Measurements from ENCODE around the gene SPG7. TPM values are rescaled to one million over a fixed set of nuclear protein-coding genes. Genes with fewer than 3 reads are reported as not detected.

The SPG7 gene
- total and polyA plus RNA-seq, 9 of the 15 experiments (the other 6 are each of a cell fraction or from before 2014, with no cell fraction given), result 5.8 to 89.1 (median 49.4) TPM

GRCh38 chr16:89491974-89492687 lies 16.1 kb upstream of the SPG7 start:
- peaks cover 8% of the 10 kb centered on the region for H3K36me3 ChIP-seq (ENCODE audit: control insufficient read depth, insufficient read depth, low read length)
- peak overlapping the region; percentile 75 for H2AFZ ChIP-seq (ENCODE audit: low read depth, low read length)
- peak overlapping the region; percentile 85 for H3K4me2 ChIP-seq (ENCODE audit: insufficient read depth, low read length)
- H3K27me3 ChIP-seq (ENCODE audit: control insufficient read depth in 2 of 2, insufficient read depth in 2 of 2, low read length in 2 of 2), result no peaks in the 10 kb centered on the region
- H3K9me3 ChIP-seq (replicated peaks; ENCODE audit: control insufficient read depth, insufficient read depth, low read depth, low read length), result no peaks in the 10 kb centered on the region
- ChIA-PET CTCF (ENCODE audit: low intra/inter-chr PET ratio) (no interaction called here), POLR2A (interaction anchor here (0.5 to 1.6 kb wide), 8 partner anchors 10 to 178 kb away, joined by 3 to 6 read pairs (median 4); no protein-coding TSS in a partner anchor)
- peaks cover 19 to 35% of the 10 kb centered on the region in 2 experiments for H3K4me1 ChIP-seq (replicated peaks in 1 of 2; ENCODE audit: control insufficient read depth in 2 of 2, insufficient read depth in 2 of 2, low read length in 2 of 2)
- intact Hi-C loops (cut with micrococcal nuclease), result loop anchor here (2.0 kb wide), 1 partner anchor 251 kb away; no protein-coding TSS in a partner anchor
- H3K27ac ChIP-seq (ENCODE audit: extremely low read depth, low read depth, low read length), result peak overlapping the region; percentile 91
- peak overlapping the region; percentile 97 for H3K4me3 ChIP-seq
- H3K9me1 ChIP-seq (ENCODE audit: control insufficient read depth, insufficient read depth, low read length), result no peaks in the 10 kb centered on the region
- peak; percentile 37 for ATAC-seq
- DNase-seq (ENCODE audit: extremely low read depth in 1 of 4, low spot score in 3 of 4), result peak; percentile 55 to 87 (median 64)
- WGBS (ENCODE audit: insufficient coverage, low coverage, missing lambda C conversion rate), result 2% methylated on average over 24 of the region's 24 CpGs
- peaks cover 55% of the 10 kb centered on the region for H3K79me2 ChIP-seq (ENCODE audit: control insufficient read depth, insufficient read depth, low read length)
- in situ Hi-C loops (cut with MboI), result no loop called here
- no TSS peak for BruUV-seq (replicated peaks)
- H3K9ac ChIP-seq (ENCODE audit: insufficient read depth in 1 of 2, low read depth in 2 of 2, low read length in 2 of 2), result peak overlapping the region; percentile 86 to 93; a peak in 3 of 4 replicates
- peak; percentile 85 for FAIRE-seq
- peaks cover 14% of the 10 kb centered on the region for H4K20me1 ChIP-seq (replicated peaks; ENCODE audit: control insufficient read depth, insufficient read depth, low read length)
- peak; percentile 46 for TF ChIP-seq TBP (optimal IDR thresholded peaks at IDR 0.05; ENCODE audit: low read depth, low read length)
- 0 out of 2 replicates have a peak, but pooled peaks have one; percentile 20 for TF ChIP-seq CTBP1 (IDR thresholded peaks at IDR 0.05; ENCODE audit: borderline replicate concordance)
- TF ChIP-seq STAT5A (IDR thresholded peaks at IDR 0.05; ENCODE audit: borderline replicate concordance, low read length), result no peak
- no peak for TF ChIP-seq ATF3 (IDR thresholded peaks at IDR 0.05)
- no peak for TF ChIP-seq ATF3 (CRISPR knock-in tag; conservative IDR thresholded peaks at IDR 0.05)
- TF ChIP-seq L3MBTL2 (IDR thresholded peaks at IDR 0.05), result peak; percentile 79
- no peak for TF ChIP-seq ZNF23 (CRISPR knock-in tag; IDR thresholded peaks at IDR 0.05)
- peak; percentile 49; the same call in 1 of the 2 replicates for TF ChIP-seq ETV5 (CRISPR knock-in tag; IDR thresholded peaks at IDR 0.05; ENCODE audit: low read depth)
- peak; percentile 88 for TF ChIP-seq ZBTB5 (IDR thresholded peaks at IDR 0.05)
- 0 out of 2 replicates have a peak, but pooled peaks have one; percentile 31 for TF ChIP-seq ZNF592 (IDR thresholded peaks at IDR 0.05)
- no peak for TF ChIP-seq TCFL5 (CRISPR knock-in tag; conservative IDR thresholded peaks at IDR 0.05)
- no peak for TF ChIP-seq ZNF586 (CRISPR knock-in tag; conservative IDR thresholded peaks at IDR 0.05)
- 0 out of 2 replicates have a peak, but pooled peaks have one; percentile 64 for TF ChIP-seq TCF7 (IDR thresholded peaks at IDR 0.05; ENCODE audit: borderline replicate concordance)
- TF ChIP-seq PHF8 (IDR thresholded peaks at IDR 0.05; ENCODE audit: borderline replicate concordance, low read length), result peak; percentile 24; the same call in 1 of the 2 replicates
- TF ChIP-seq POLR3A (IDR thresholded peaks at IDR 0.05; ENCODE audit: borderline replicate concordance, extremely low read depth, insufficient read depth, insufficient read length), result no peak
